NCI-H446 treated with DMSO at 0.1 percent for 48 hours (cell line): Measurements from ENCODE around the gene CD47.

Source experiments
- DNase-seq: peaks from one replicate; lab custom pipeline; 2025; lab: John Stamatoyannopoulos, UW

CD47 gene

DNA sequence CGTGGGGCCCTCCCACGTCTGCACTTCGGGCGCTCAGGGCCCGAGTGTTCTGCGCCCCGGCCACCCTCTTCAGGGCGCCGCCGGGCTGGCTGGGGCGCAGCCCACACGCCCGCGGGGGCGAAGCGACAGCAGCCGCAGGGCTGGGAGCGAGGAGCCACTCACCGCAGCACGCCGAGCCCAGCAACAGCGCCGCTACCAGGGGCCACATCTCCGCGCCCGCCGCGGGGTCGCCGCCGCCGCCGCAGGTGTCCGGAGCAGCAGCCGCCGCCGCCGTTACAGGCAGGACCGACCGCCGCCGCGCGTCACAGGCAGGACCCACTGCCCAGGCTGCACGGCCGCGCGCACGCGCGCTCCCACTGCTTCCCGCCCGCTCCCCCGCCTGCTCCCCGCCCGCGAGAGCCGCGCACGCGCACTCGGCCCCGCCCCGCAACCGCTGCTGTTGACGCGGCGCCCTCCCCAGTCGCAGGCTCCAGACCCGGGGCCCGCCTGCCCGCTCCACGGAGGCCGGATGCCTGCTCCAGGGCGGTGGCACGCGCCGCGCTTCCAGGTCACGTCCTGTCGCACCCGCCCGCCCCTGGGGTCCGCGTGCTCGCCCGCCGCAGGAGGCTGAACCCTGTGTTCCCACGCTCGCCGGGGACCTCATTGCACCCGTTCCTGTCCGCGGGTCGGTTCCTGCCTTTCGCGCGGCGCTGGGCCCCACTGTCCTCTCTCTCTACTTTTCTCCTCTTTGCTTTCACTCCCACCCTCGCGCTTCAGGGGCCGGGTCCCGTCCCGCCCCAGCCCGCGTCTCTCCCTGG, at the start of gene CD47:
Gene CD47 (minus strand): TSS at position 331 of the 797 bp plus-strand sequence. CDS start 123 bp downstream, at position 208.
- peak; percentile 72 for DNase-seq

DNA sequence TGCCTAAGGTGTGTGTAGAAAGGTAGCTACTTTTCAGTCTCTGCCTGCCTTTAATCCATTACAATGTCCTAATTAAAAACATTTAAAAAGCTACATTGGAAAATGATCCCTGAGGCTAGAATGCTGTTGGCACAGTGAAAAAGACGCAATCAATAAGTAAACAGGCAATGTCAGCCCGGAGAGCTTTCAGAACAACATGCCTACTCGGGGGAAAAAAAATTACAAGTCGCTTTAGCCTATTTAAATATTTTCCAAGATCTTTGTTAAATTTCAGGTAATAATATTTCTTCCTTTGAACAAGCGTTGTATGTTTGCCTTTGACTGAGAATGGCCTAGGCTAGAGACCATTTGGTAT, 46.6 kb upstream of the CD47 start:
- no peak for DNase-seq

DNA sequence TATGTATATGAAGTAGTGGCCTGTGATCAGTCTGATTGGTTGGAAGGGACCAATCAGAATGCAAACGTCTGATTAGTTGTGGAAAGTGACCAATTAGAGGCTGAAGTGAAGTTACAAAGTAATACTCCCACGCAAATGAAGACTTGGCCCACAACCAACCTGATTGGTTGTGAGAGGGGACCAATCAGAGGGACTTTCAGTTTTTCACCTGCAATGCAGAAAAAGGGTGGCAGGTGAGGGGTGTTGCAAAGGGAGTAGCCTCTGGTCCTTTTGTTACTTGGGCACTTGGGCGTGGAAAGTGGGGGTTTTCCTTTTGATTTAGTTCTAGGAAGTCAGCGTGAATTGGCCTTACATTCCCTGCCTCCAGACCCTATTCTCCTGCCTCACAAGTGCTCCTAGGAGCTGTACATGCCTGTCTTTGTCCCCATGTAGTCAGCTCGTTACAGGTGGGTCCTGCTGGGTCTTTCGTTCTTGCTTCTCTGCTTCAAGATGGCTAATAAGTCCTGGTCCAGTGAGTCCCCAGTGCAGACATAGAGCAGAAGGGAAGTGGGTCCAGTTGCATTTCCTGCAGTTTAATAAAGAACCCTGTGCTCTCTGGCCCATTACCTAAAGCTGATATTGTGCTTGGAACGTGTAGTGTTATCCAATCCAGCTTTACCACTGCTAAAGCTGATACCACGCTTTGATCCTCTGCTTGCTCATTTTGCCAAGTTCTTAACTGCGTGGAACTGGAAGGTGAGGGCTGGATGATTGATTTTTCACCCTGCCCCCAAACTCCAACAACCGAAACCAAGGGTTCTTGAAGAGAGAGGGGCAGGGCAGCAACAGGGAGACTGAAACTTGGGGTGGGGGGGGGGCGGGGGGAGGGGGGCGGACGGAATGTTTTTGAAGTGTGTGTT, 46.0 kb upstream of the CD47 start:
- DNase-seq: no peak

DNA sequence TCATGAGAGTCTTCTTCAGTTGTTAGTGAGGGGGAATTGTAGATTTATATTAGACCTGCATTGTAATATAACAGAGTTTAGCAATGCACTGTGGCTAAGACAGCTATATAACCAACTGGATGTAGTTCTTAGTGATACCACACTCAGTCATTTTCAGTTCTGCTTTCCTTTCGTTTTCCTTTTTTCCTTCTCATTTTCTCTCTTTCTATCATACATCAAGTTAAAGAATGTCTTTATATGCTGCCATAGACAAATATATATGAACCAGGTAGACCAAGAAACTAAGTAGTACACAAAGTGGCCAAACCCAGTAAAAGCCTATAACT, 43.7 kb upstream of the CD47 start:
- no peak for DNase-seq

DNA sequence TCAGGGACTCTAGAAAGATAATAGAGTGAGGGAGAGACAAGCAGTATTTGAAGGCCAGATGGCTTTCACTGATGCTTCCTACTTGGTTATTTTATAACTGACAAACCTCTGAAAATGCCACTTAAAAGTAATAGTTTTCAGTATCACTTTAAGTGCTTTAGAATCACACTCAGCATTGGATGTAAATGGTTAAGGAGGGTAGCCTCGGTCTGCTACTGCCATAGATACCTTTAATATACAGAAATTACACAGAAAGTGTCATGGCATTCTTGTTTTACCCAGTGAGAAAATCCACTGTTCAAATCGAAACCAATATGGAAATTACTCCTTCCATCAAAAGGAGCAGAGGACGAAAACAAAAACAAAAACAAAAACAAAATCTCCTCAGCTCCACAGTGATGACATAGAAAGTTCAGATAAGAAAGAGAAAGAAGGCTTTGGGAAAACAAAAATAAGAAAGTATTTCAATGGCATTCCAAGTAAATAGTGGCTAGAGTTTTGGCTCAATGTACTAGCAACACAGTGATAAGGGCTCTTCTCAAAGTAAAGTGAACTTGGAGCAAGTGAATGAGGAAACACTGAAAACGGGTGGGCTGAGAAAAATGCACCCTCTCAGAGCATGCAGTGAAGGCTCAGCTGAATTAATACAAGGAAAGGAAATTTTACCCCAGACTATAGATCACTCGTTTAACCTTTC, 43.2 kb upstream of the CD47 start:
- no peak for DNase-seq

DNA sequence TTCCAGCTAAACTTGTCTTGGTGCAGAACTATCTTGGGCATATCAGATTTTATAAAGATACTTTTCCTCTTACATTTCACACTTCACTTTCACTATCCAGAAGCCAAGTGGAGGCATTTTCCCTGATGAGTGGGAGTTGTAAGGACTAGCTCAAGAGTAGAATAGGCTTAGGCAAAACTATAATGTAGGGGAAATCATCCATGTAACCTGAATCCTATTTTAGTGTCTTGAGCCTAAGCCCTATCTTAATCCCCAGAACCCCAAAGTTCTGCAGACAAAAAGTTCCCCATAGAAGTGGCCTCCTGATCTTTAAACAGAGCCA, 42.2 kb upstream of the CD47 start:
- DNase-seq: no peak

DNA sequence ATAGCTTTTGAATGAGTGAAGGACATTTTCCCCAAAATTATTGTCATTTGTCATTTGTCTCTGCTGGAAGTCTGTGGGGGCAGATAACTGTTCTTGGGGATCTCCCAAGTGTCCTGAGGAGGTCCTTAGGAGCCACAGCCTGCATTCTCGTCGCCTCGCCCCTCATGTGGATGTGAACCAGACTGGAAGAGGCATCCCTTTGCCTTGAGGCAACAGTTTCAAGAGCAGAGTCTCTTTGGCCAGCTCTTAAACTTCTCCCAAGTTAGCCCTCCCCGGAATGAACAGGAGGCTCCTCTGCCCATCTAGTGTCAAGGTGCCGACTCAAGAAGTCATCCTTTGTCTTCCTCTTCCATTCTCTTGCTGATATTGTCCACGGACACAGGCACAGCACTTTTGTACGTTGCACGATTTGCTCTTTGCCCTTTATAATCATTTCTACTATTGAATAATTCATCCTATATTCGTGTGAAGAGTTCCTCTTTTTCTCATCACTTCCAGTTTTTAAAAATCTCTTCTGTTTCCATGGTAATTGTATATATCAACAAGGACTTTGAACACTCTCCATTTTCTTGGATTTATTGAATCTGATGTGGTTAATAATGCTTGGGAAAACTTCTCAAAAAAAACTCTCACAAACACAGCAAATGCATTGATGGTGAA, 40.8 kb upstream of the CD47 start:
- DNase-seq: no peak

DNA sequence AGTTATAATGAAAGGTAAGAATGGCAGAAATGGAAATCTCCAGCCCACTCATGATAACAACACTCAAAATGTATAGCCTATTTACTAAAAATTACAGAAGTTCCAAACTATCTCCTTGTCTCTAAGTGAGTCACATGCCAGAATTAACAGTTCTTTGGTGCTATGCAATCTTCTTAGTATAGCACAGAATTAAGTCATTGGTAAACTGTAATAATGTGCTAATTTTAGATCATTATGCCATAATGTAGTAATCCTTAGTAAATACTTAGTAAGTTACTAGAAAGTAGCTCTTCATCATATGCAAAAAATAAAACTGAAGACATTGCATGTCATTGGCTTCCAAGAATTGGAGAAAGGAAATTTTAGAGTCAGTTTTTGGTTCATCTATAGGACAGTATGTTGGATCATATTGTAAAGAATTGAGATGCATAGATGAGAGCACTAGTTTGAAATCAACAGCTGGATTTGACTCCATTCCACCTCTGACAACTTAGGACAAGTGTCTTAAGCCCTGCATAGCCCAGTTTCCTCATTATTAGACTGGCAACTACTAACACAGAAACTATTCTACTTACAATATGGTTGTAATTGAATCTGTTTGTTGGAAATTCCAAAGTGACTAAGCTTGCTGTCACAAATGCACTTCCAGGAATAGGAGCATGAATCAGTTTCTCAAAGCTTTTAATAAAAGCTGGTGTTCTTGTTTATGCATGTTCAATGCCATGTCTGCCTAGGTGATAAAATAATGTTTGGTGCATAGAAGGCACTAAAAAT, 40.1 kb upstream of the CD47 start:
- no peak for DNase-seq

DNA sequence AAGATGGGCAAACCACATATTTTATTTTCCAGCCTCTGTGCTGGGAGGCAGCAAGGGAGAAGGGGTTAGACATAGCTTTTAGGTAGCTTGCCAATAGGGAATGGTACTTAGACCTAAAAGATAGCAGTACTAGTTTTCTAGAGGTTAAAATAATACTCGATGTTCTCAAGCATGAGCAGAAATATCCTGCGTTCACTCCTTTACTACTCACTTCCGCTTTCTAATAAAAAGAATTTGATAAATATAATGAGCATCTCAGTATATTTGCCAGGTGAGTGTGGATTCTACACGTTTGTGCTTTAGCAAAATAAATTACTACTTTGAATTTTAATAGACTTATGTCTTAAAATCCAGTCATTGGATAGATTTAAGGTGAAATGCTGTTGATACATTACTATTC, 39.4 kb upstream of the CD47 start:
- no peak for DNase-seq

DNA sequence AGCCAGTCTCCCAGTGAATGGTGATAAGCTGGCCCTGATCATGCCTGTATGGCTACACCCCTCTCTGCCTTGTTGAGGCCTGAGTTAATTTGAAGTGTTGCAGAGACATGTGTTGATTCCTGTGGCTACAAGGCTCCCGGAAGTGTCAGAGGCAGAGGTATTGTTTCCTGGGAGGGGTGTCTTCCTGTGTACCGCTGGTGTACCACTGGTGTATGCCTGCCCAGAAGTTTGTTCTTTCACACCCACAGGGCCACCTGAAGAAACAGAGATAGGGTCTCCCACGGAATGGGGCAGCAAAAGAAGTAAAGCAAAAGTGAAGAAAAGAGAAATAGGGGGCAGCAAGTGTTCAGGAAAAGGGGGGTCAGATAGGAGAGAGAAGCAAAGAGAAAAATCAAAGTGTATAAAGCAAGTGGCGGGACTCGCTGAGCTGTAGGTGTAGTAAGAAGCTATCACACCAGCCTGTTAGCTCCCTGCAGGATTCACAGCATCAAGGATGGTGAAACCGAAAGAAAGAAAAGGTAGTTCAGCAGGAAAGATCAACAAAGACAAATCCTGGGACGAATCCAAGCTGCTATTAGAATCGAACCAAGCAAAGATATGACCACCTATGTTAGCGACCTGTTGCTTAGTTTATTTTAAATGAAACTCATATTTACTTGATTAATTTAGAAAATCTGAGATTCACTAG, 36.6 kb upstream of the CD47 start:
- DNase-seq: no peak

DNA sequence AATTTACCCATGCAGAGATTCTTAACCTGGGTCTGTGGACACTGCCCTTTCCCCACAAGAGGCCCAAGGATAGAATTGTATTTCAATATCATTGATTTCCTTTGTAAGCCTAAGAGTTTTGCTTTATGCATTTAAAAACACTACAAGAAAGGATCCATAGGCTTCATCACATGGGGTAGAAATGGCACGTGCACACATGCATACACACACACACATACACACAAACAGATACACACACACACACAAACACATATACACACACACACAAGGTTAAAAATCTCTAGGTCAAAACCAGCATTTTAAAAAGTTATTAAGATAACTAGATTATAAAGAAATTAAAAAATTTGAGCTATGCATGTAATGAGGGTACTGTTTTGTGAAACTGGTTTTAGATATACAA, 35.5 kb upstream of the CD47 start:
- DNase-seq: no peak

DNA sequence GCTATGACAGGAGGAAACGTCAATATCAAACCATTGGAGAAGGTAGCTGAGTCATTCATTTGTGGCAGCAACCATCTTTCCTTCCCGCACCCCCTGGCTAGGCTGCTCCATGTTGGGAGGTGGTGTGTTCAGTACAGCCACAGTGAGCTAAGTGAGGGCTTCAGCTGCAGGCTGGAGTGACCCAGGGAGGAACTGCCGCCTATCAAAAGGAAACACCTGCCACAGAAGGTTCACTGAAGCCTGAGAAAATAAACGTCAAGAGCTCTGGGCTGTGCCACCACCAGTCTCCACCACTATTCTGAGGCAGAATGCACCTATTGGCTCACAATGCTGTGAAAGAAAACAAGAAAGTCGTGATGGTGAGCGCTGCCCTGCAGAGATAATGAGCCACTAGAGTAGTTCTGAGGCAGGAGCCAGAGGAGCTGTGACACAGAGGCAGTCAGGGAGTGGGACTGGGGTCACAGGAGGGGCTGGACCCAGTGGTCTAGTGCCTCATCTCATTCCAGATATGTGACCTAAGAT, 34.8 kb upstream of the CD47 start:
- DNase-seq: no peak

DNA sequence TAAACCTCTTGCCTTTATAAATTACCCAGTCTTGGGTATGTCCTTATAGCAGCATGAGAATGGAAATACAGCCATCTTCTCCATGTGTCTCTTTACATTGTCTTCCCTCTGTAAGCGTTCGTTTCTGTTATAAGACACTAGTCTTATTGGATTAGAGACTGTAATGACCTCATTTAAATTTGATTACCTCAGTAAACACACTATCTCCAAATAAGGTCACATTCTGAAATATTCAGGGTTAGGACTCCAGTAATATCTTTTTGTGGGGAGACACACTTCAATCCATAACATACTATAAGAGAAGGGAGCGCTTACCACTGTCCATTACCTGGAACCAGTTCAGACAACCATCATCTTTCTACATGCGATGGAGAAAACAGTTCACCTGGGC, 34.3 kb upstream of the CD47 start:
- no peak for DNase-seq

DNA sequence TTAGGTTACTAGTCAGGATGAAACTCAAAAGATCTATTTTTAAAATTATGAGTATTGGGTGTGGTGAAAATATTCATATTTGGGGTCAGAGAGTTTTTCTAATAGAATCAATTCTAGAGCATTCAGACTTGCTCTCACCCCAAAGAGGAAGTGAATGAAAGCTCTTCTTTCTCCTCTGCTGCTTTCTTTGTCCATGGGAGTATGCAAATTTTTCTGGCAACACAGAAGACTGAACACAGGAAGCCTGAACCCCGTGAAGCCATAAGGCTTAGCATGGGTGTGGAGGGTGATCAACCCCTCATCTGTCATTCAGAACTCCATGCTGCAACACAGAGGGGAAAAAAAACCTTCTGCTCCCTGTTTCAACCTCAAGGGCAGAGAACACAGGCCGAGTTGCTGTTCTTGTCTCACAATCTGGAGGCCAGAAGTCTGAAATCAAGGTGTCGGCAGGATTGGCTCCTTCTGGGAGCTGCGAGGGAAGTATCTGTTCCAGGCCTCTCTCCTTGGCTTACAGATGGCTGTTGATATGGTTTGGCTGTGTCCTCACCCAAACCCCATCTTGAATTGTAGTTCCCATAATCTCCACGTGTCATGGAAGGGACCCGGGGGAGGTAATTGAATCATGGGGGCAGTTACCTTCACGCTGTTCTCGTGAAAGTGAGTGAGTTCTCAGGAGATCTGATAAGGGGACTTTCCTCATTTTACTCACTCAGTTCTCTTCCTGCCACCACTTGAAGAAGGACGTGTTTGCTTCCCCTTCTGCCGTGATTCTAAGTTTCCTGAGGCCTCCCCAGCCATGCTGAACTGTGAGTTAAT, 33.7 kb upstream of the CD47 start:
- DNase-seq: no peak

DNA sequence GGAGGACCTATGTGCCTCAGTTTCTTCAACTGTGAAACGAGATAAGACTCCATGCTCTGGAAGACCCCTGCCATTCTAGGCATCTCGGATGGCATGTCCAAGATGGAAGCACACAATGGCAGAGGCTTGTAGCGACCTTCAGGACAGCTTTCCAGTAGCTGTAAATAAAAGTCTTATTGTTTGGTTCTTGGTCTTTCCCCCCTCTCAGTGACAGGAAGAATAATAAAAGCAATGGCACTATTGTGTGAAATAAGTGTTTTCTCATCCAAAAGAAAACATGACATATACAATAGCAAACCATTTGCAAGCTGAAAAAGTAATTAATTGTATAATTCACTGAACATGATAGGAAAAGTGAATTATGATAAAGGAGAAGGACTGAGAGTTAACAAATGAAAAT, 32.5 kb upstream of the CD47 start:
- no peak for DNase-seq

DNA sequence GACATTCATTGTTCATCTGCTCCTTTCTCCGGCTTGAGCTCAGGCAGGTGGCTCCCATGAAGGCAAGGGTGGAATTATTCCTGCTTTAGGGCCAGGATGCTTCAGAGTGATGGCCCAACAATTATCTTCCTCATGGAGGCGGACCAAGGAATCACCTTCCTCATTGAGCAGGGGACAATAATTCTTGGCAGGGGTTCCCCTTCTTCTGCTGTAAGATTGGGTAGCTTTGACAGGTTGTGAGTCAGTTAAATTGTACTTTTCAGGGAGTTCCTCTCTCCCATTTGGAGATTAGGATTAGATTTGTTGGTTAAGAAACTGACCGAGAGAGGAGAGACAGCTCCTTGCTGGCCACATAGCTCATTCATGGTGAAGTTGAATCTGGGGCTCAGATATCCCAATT, 31.4 kb upstream of the CD47 start:
- no peak for DNase-seq

DNA sequence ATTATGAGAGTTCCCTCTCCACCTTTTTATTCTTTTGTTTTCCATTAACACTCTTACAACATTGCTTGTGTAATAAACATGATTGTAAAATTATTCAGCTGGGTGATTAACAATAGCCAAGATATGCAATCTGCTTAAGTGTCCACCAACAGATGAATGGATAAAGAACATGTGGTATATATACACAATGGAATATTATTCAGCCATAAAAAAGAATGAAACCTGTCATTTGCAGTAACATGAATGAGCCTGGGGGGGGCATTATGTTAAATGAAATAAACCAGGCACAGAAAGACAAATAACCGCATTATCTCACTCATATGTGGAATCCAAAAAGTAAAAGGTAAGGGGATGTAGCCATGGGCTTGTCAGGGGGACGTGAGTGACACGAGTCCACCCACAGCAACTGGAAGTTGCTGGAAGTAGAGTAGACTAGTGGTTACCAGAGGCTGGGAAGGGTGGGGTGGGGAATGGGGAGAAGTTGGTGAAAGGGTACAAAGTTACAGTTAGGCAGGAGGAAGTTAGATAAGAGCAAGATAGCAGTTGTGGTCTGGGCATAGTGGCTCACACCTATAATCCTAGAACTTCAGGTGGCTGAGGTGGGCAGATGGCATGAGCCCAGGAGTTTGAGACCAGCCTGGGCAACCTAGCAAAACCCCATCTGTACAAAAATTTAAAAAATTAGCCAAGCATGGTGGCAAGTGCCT, 28.7 kb upstream of the CD47 start:
- no peak for DNase-seq

DNA sequence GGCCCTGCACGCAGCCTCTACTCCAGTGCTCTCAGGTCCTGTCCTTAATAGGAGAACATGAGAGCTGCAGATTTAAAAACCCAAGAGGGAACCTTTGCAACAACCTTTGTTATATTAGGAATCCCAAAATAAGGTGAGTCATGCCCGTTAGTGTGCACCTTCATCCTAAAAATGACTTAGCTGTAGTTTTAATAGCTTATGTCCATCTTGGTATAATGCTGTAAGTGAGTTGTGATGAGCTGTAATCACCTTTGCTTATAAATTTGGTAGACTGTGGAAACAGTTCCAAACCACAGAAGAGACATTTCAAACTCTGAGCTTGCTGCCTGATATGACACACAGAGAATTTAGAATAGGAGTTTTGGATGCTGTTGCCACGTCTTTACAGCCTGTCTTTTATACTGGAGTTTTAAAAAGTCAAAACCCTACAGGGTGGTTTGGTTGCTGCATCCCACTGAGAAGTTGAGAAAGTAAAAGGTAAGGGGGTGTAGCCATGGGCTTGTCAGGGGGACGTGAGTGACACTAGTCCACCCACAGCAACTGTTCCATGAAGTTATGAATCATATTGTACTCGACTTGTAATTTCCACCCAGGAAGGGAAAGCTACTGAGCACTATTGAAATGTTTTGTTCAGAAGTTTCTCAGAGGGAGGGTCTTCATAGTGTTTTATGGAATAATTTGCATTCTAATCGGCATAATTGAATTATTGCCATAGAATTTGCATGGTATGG, 27.4 kb upstream of the CD47 start:
- no peak for DNase-seq
